GM19463 (cell line): ENCODE measurements around the gene SIPA1L3.
"Not testable (repeated sequence)": the region's sequence is repeated elsewhere in the genome, so short reads cannot be mapped to it uniquely, and the experiment has no call there.

Source experiments
- ATAC-seq: cut with Tn5 transposase; IDR thresholded peaks from one replicate; pipeline ENCODE4 v1.9.1; 2021; ENCODE audit warnings: mild to moderate bottlenecking, moderate library complexity; ENCODE audit not compliant: unreplicated experiment

SIPA1L3 gene

GRCh38 chr19:38063928-38064327, 156.9 kb downstream of the SIPA1L3 start:
- ATAC-seq = no peak

GRCh38 chr19:38064661-38065425, 157.8 kb downstream of the SIPA1L3 start:
- ATAC-seq = no peak

GRCh38 chr19:38065775-38066174, 158.8 kb downstream of the SIPA1L3 start:
- not testable (repeated sequence) for ATAC-seq

GRCh38 chr19:38068826-38069225, 161.8 kb downstream of the SIPA1L3 start:
- ATAC-seq = no peak

GRCh38 chr19:38070573-38070972, 163.6 kb downstream of the SIPA1L3 start:
- ATAC-seq = no peak

GRCh38 chr19:38071054-38071453, 164.0 kb downstream of the SIPA1L3 start:
- not testable (repeated sequence) for ATAC-seq

GRCh38 chr19:38071647-38072046, 164.6 kb downstream of the SIPA1L3 start:
- ATAC-seq = no peak

- no peak for ATAC-seq
Observed at GRCh38 chr19:38072776-38073750, 166.1 kb downstream of the SIPA1L3 start.

- ATAC-seq = no peak
Observed at GRCh38 chr19:38073841-38074685, 167.1 kb downstream of the SIPA1L3 start.

GRCh38 chr19:38076337-38076736, 169.3 kb downstream of the SIPA1L3 start:
- no peak for ATAC-seq

- no peak for ATAC-seq
Observed at GRCh38 chr19:38078302-38078930, 171.4 kb downstream of the SIPA1L3 start.

- peak; percentile 86 for ATAC-seq
Observed at GRCh38 chr19:38079926-38080380, 172.9 kb downstream of the SIPA1L3 start.

- no peak for ATAC-seq
Observed at GRCh38 chr19:38081547-38082255, 174.7 kb downstream of the SIPA1L3 start.

GRCh38 chr19:38082256-38083118, 175.5 kb downstream of the SIPA1L3 start:
- ATAC-seq = no peak

GRCh38 chr19:38084196-38084595, 177.2 kb downstream of the SIPA1L3 start:
- no peak for ATAC-seq

- ATAC-seq = no peak
Observed at GRCh38 chr19:38089440-38089839, 182.4 kb downstream of the SIPA1L3 start.

- no peak for ATAC-seq
Observed at GRCh38 chr19:38093154-38093553, 186.1 kb downstream of the SIPA1L3 start.

- ATAC-seq = no peak
Observed at GRCh38 chr19:38093587-38093986, 186.6 kb downstream of the SIPA1L3 start.
